Hepatocyte (in vitro differentiated cells): ENCODE measurements around the gene KBTBD7. TPM values are rescaled to one million over a fixed set of nuclear protein-coding genes. Genes with fewer than 3 reads are reported as not detected.

ENCODE experiments used
- DNase-seq: peaks from one replicate; pipeline ENCODE4 v3.0.0-alpha.2; 2016; ENCODE audit warnings: low spot score
- H2AFZ ChIP-seq: fragments of 200-600 bp; sonication (generic); 2 replicates; pipeline ENCODE4 v1.6.0; 2016; ENCODE audit warnings: antibody characterized with exemption, mild to moderate bottlenecking
- H3K27ac ChIP-seq: fragments of 200-600 bp; sonication (generic); 2 replicates; pipeline ENCODE4 v1.5.1; 2016; ENCODE audit warnings: mild to moderate bottlenecking
- H3K27me3 ChIP-seq: fragments of 200-600 bp; sonication (generic); 2 replicates; pipeline ENCODE4 v1.6.1; 2016
- H3K36me3 ChIP-seq: fragments of 200-600 bp; sonication (generic); replicated peaks from 2 replicates; pipeline ENCODE4 v1.5.1; 2016; ENCODE audit warnings: low read depth; ENCODE audit not compliant: insufficient read depth
- H3K4me1 ChIP-seq: fragments of 200-600 bp; sonication (generic); 2 replicates; pipeline ENCODE4 v1.5.1; 2016; ENCODE audit warnings: mild to moderate bottlenecking, moderate library complexity; ENCODE audit not compliant: insufficient read depth
- H3K4me2 ChIP-seq: fragments of 200-600 bp; sonication (generic); 2 replicates; pipeline ENCODE4 v1.6.0; 2016
- H3K4me3 ChIP-seq: fragments of 200-600 bp; sonication (generic); 2 replicates; pipeline ENCODE4 v1.5.1; 2016; ENCODE audit warnings: mild to moderate bottlenecking
- H3K79me2 ChIP-seq: fragments of 200-600 bp; sonication (generic); 2 replicates; pipeline ENCODE4 v1.6.0; 2017; ENCODE audit warnings: mild to moderate bottlenecking
- H3K9me2 ChIP-seq: fragments of 200-600 bp; sonication (generic); replicated peaks from 2 replicates; pipeline ENCODE4 v1.6.0; 2017; ENCODE audit warnings: mild to moderate bottlenecking; ENCODE audit not compliant: insufficient read depth
- H3K9me3 ChIP-seq: fragments of 200-600 bp; sonication (generic); 2 replicates; pipeline ENCODE4 v1.5.1; 2016; ENCODE audit warnings: low read depth, mild to moderate bottlenecking
- H4K20me1 ChIP-seq: fragments of 200-600 bp; sonication (generic); 2 replicates; pipeline ENCODE4 v1.6.0; 2016; ENCODE audit warnings: mild to moderate bottlenecking; ENCODE audit not compliant: insufficient read depth, poor library complexity, severe bottlenecking
- EZH2 ChIP-seq: fragments of 200-600 bp; sonication (generic); IDR thresholded peaks from 2 replicates; pipeline ENCODE4 v1.6.1; 2016; ENCODE audit warnings: antibody characterized with exemption, mild to moderate bottlenecking, borderline replicate concordance
- EZH2phosphoT487 ChIP-seq: fragments of 200-600 bp; sonication (generic); IDR thresholded peaks from one replicate; pipeline ENCODE4 v1.6.1; 2018; ENCODE audit warnings: antibody characterized with exemption, mild to moderate bottlenecking, low read depth, moderate library complexity; ENCODE audit not compliant: unreplicated experiment, severe bottlenecking
- WGBS: methylation state at CpG from one replicate; pipeline ENCODE4 v1.1.6; 2016; ENCODE audit warnings: low lambda C conversion rate; ENCODE audit errors: missing lambda C conversion rate; 5-methylcytosine and 5-hydroxymethylcytosine counted together
- polyA plus RNA-seq: library from polyadenylated mRNA; unstranded; fragments of >200 nt; fragmentation: Nextera tagmentation; extraction: Ambion mirVana; gene quantifications from 2 replicates; pipeline ENCODE4 v1.2.1, GENCODE V29; 2016
- total RNA-seq: library from RNA; depleted of rRNA; stranded (reverse); fragments of >200 nt; gene quantifications from 2 replicates; pipeline ENCODE4 v1.2.3, GENCODE V29; 2014
- TF ChIP-seq, protein P1 (sequence below): fragments of 200-600 bp; sonication (generic); IDR thresholded peaks from 2 replicates; pipeline ENCODE4 v1.5.1; 2016; ENCODE audit warnings: antibody characterized with exemption, mild to moderate bottlenecking; ENCODE audit not compliant: poor library complexity

Gene KBTBD7
- total and polyA plus RNA-seq, 2 experiments from 2014 or later: 5.7 to 12.9 TPM

DNA sequence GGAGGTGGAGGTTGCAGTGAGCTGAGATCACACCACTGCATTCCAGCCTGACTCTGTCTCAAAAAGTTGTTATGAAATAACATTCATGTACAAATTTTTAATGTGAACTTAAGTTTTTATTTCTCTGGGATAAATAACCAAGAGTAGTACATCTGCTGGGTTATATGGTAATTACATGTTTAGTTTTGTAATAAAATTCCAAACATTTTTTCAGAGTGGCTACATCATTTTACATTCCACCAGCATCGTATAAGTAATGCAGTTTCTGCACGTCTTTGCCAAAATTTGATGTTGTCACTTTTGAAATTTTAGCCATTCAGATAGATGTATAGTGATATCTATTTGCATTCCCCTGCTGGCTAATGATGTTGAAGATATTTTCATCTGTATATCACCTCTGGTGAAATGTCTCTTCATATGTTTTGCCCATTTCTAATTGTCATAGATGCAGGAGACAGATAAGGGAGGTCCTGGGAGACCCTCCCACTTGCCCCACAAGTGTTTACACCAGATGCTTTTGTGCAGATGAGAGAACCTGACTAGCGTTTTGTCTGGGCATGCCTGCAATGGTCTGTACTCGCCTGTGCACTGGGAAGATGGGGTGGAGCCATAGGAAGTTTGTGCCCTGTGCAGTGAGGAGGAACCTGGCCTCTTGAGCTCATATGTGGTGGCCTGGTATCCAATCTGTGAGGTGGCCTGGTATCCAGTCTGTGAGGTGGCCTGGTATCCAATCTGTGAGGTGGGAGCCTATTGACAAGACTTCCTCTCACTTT lies 49.0 kb downstream of the KBTBD7 start:
- no peak overlapping the region for H3K4me2 ChIP-seq
- no peaks in the 10 kb centered on the region for H3K36me3 ChIP-seq
- H2AFZ ChIP-seq: no peak overlapping the region
- H3K9me2 ChIP-seq: no peaks in the 10 kb centered on the region
- no peaks in the 10 kb centered on the region for H4K20me1 ChIP-seq
- WGBS: 78% methylated on average over 4 of the region's 4 CpGs
- H3K9me3 ChIP-seq: peaks cover 12% of the 10 kb centered on the region
- no peak overlapping the region for H3K4me3 ChIP-seq
- no peak for TF ChIP-seq EZH2phosphoT487
- TF ChIP-seq, protein P1, sequence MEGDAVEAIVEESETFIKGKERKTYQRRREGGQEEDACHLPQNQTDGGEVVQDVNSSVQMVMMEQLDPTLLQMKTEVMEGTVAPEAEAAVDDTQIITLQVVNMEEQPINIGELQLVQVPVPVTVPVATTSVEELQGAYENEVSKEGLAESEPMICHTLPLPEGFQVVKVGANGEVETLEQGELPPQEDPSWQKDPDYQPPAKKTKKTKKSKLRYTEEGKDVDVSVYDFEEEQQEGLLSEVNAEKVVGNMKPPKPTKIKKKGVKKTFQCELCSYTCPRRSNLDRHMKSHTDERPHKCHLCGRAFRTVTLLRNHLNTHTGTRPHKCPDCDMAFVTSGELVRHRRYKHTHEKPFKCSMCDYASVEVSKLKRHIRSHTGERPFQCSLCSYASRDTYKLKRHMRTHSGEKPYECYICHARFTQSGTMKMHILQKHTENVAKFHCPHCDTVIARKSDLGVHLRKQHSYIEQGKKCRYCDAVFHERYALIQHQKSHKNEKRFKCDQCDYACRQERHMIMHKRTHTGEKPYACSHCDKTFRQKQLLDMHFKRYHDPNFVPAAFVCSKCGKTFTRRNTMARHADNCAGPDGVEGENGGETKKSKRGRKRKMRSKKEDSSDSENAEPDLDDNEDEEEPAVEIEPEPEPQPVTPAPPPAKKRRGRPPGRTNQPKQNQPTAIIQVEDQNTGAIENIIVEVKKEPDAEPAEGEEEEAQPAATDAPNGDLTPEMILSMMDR: no peak
- no peak for TF ChIP-seq EZH2
- H3K27me3 ChIP-seq: no peaks in the 10 kb centered on the region
- H3K4me1 ChIP-seq: no peaks in the 10 kb centered on the region
- H3K79me2 ChIP-seq: no peaks in the 10 kb centered on the region
- no peak for DNase-seq
- H3K27ac ChIP-seq: no peak overlapping the region

DNA sequence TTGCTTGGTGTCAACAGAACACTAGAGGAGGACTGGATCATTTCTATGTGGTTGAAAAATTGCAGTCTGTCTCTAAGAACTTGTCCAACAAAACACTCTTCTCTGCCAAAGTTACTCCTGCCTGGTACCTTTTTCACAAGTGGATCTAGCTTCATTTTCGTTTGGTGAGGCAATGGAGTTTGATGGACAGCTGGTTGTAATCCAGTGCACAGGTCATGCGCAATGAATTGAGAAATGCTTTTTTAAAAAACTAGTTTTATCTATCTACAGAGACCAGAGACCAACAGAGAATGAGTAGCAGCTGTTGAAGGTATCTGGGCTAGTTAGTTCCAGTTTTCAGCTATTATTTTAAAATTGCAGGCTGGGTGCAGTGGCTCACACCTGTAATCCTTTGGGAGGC lies 49.8 kb downstream of the KBTBD7 start:
- no peak overlapping the region for H3K4me2 ChIP-seq
- no peak for TF ChIP-seq EZH2
- H3K9me3 ChIP-seq: peaks cover 12% of the 10 kb centered on the region
- H3K27ac ChIP-seq: no peak overlapping the region
- H3K4me1 ChIP-seq: no peaks in the 10 kb centered on the region
- H3K9me2 ChIP-seq: no peaks in the 10 kb centered on the region
- H3K27me3 ChIP-seq: no peaks in the 10 kb centered on the region
- H2AFZ ChIP-seq: no peak overlapping the region
- H4K20me1 ChIP-seq: no peaks in the 10 kb centered on the region
- 81% methylated on average over 2 of the region's 2 CpGs for WGBS
- no peaks in the 10 kb centered on the region for H3K79me2 ChIP-seq
- no peak overlapping the region for H3K4me3 ChIP-seq
- no peaks in the 10 kb centered on the region for H3K36me3 ChIP-seq
- DNase-seq: no peak

Other genes starting within 250 kb of the KBTBD7 start
- gene ELF1, start 175.3 kb downstream of the KBTBD7 start, total RNA-seq: 91.1 and 94.6 TPM in 2 replicates
- gene ELF1, start 175.3 kb downstream of the KBTBD7 start, polyA plus RNA-seq: 39.4 and 44.4 TPM in 2 replicates
- 6.1 and 8.4 TPM in 2 replicates for gene WBP4, start 133.1 kb downstream of the KBTBD7 start, total RNA-seq
- 8.4 and 11.3 TPM in 2 replicates for gene WBP4, start 133.1 kb downstream of the KBTBD7 start, polyA plus RNA-seq
- gene KBTBD6, start 61.8 kb downstream of the KBTBD7 start, total RNA-seq: 6.9 and 8.7 TPM in 2 replicates
- gene KBTBD6, start 61.8 kb downstream of the KBTBD7 start, polyA plus RNA-seq: 3.5 TPM in 2 replicates
- 11.3 and 18.5 TPM in 2 replicates for gene MTRF1, start 69.0 kb upstream of the KBTBD7 start, total RNA-seq
- 10.4 and 11.8 TPM in 2 replicates for gene MTRF1, start 69.0 kb upstream of the KBTBD7 start, polyA plus RNA-seq
- gene NAA16, start 116.7 kb upstream of the KBTBD7 start, total RNA-seq: 16.2 and 24.5 TPM in 2 replicates
- 10.7 and 12.0 TPM in 2 replicates for gene NAA16, start 116.7 kb upstream of the KBTBD7 start, polyA plus RNA-seq